Measurements from ENCODE around the gene MATK. TPM values are rescaled to one million over a fixed set of nuclear protein-coding genes. Genes with fewer than 3 reads are reported as not detected.

The MATK gene
- total RNA-seq, 2 experiments from 2014 or later = 9.1 to 9.4 TPM

- no peaks in the 10 kb centered on the region for H3K27me3 ChIP-seq (ENCODE audit: control insufficient read depth in 1 of 2, insufficient read depth in 2 of 2, low read length in 2 of 2)
- H3K4me1 ChIP-seq (ENCODE audit: insufficient read depth, low read length) = peaks cover 18% of the 10 kb centered on the region
- intact Hi-C loops (cut with DNase I, micrococcal nuclease) = loop anchor here (1.0 to 5.0 kb wide), 2 partner anchors 38 kb away; no protein-coding TSS in a partner anchor
- no peak overlapping the region for H3K27ac ChIP-seq (ENCODE audit: low read depth in 1 of 2, low read length in 2 of 2)
- TF ChIP-seq CTCF (IDR thresholded peaks at IDR 0.05) = peak; percentile 12
- DNase-seq (peak in 7 of 14 experiments; percentile 18 to 67 (median 36)), ATAC-seq (ENCODE audit: poor library complexity) (peak; percentile 68)
- H3K36me3 ChIP-seq (ENCODE audit: insufficient read depth, low read length) = peaks cover 4% of the 10 kb centered on the region
- Mint-ChIP-seq H3K9me3 (peaks cover 4% of the 10 kb centered on the region), H3K4me1 (ENCODE audit: low read depth) (peaks cover 8% of the 10 kb centered on the region), H3K36me3 (ENCODE audit: low read depth) (peaks cover 19% of the 10 kb centered on the region), H3K27ac (no peak overlapping the region), H3K27me3 (no peaks in the 10 kb centered on the region), H3K4me3 (peak overlapping the region; percentile 86)
- POLR2A ChIA-PET = interaction anchor here (1.6 kb wide), 1 partner anchor 21 kb away, joined by 4 read pairs; the partner anchor contains the start of gene MRPL54
- peaks cover 17 to 36% of the 10 kb centered on the region in 2 experiments for H3K9me3 ChIP-seq (ENCODE audit: control insufficient read depth in 1 of 2, insufficient read depth in 1 of 2, low read length in 2 of 2)
- no peak overlapping the region for H3K4me3 ChIP-seq (ENCODE audit: low read length)
- CTCF ChIA-PET = interaction anchor here (1.0 kb wide), 1 partner anchor 38 kb away, joined by 5 read pairs; no protein-coding TSS in a partner anchor
These were observed 2.3 kb downstream of the MATK start for GRCh38 chr19:3783660-3784584.

GRCh38 chr19:3782903-3783302, 3.3 kb downstream of the MATK start:
- H3K4me1 Mint-ChIP-seq (ENCODE audit: low read depth) = peaks cover 8% of the 10 kb centered on the region
- DNase-seq (no peak), ATAC-seq (ENCODE audit: poor library complexity) (no peak)
- H3K27me3 ChIP-seq (ENCODE audit: control insufficient read depth in 1 of 2, insufficient read depth in 2 of 2, low read length in 2 of 2) = no peaks in the 10 kb centered on the region
- no peak for TF ChIP-seq CTCF (IDR thresholded peaks at IDR 0.05)
- CTCF ChIA-PET = interaction anchor here (1.0 kb wide), 1 partner anchor 39 kb away, joined by 5 read pairs; no protein-coding TSS in a partner anchor
- H3K27ac ChIP-seq (ENCODE audit: low read depth in 1 of 2, low read length in 2 of 2) = no peak overlapping the region
- H3K36me3 ChIP-seq (ENCODE audit: insufficient read depth, low read length) = peaks cover 4% of the 10 kb centered on the region
- H3K4me3 ChIP-seq (ENCODE audit: low read length) = no peak overlapping the region
- H3K36me3 Mint-ChIP-seq (ENCODE audit: low read depth) = peaks cover 19% of the 10 kb centered on the region
- H3K27me3 Mint-ChIP-seq = no peaks in the 10 kb centered on the region
- intact Hi-C loops (cut with DNase I, micrococcal nuclease) = loop anchor here (1.0 to 5.0 kb wide), 2 partner anchors 39 kb away; no protein-coding TSS in a partner anchor
- peaks cover 17 to 36% of the 10 kb centered on the region in 2 experiments for H3K9me3 ChIP-seq (ENCODE audit: control insufficient read depth in 1 of 2, insufficient read depth in 1 of 2, low read length in 2 of 2)
- H3K4me3 Mint-ChIP-seq = no peak overlapping the region
- H3K9me3 Mint-ChIP-seq = peaks cover 4% of the 10 kb centered on the region
- H3K27ac Mint-ChIP-seq = no peak overlapping the region
- POLR2A ChIA-PET = interaction anchor here (1.6 kb wide), 1 partner anchor 20 kb away, joined by 4 read pairs; the partner anchor contains the start of gene MRPL54
- peaks cover 18% of the 10 kb centered on the region for H3K4me1 ChIP-seq (ENCODE audit: insufficient read depth, low read length)

GRCh38 chr19:3782330-3782729, 3.9 kb downstream of the MATK start:
- Mint-ChIP-seq H3K4me1 (ENCODE audit: low read depth) (peaks cover 8% of the 10 kb centered on the region), H3K27ac (no peak overlapping the region)
- ATAC-seq (ENCODE audit: poor library complexity) = no peak

More at GRCh38 chr19:3782330-3782729, 3.9 kb downstream of the MATK start:
- Mint-ChIP-seq H3K36me3 (ENCODE audit: low read depth) (peaks cover 19% of the 10 kb centered on the region), H3K9me3 (peaks cover 4% of the 10 kb centered on the region), H3K4me3 (peak overlapping the region; percentile 73), H3K27me3 (no peaks in the 10 kb centered on the region)
- CTCF ChIA-PET = no interaction called here
- Histone ChIP-seq H3K9me3 (ENCODE audit: control insufficient read depth in 1 of 2, insufficient read depth in 1 of 2, low read length in 2 of 2) (peaks cover 17 to 41% of the 10 kb centered on the region in 2 experiments), H3K36me3 (ENCODE audit: insufficient read depth, low read length) (peaks cover 4% of the 10 kb centered on the region), H3K27ac (ENCODE audit: low read depth in 1 of 2, low read length in 2 of 2) (no peak overlapping the region), H3K4me1 (ENCODE audit: insufficient read depth, low read length) (peaks cover 18% of the 10 kb centered on the region), H3K27me3 (ENCODE audit: control insufficient read depth in 1 of 2, insufficient read depth in 2 of 2, low read length in 2 of 2) (no peaks in the 10 kb centered on the region), H3K4me3 (ENCODE audit: low read length) (no peak overlapping the region)
- POLR2A ChIA-PET = interaction anchor here (1.6 kb wide), 1 partner anchor 19 kb away, joined by 4 read pairs; the partner anchor contains the start of gene MRPL54
- TF ChIP-seq CTCF (IDR thresholded peaks at IDR 0.05) = no peak
- intact Hi-C loops (cut with DNase I, micrococcal nuclease) = loop anchor here in 1 of 2 experiments (5.0 kb wide), 1 partner anchor 40 kb away; no protein-coding TSS in a partner anchor
- no peak for DNase-seq
